Omental fat pad (tissue), 4 donors: ENCODE results near the gene TLCD4. TPM values are rescaled to one million over a fixed set of nuclear protein-coding genes. Genes with fewer than 3 reads are reported as not detected.

ENCODE experiments used
- ATAC-seq: fragments of 150-250 bp; one replicate; pipeline ENCODE4 v1.9.1; 2016; ENCODE audit warnings: mild to moderate bottlenecking, moderate library complexity; ENCODE audit not compliant: low FRiP score
- DNase-seq: peaks from one replicate; pipeline ENCODE4 v3.0.0-alpha.2; 2019; ENCODE audit warnings: low spot score
- total RNA-seq, 4 donors: library from RNA; depleted of rRNA; stranded (reverse); fragments of >200 nt; gene quantifications; one replicate each; pipeline ENCODE4 v1.1.0, GENCODE V29; 2016
- TF ChIP-seq, protein P1 (sequence below), 3 donors: fragments of 450-650 bp; IDR thresholded peaks; one replicate each; pipeline ENCODE4 v1.5.1; 2016 to 2017; ENCODE audit warnings: antibody characterized with exemption in 3 of 3, mild to moderate bottlenecking in 3 of 3, moderate library complexity in 2 of 3

Gene TLCD4
- total RNA-seq, 4 donors from 2014 or later = 3.7 to 18.5 (median 6.1) TPM

GRCh38 chr1:95095833-95096217, 21.3 kb upstream of the TLCD4 start:
- ATAC-seq = no peak
- TF ChIP-seq, protein P1, sequence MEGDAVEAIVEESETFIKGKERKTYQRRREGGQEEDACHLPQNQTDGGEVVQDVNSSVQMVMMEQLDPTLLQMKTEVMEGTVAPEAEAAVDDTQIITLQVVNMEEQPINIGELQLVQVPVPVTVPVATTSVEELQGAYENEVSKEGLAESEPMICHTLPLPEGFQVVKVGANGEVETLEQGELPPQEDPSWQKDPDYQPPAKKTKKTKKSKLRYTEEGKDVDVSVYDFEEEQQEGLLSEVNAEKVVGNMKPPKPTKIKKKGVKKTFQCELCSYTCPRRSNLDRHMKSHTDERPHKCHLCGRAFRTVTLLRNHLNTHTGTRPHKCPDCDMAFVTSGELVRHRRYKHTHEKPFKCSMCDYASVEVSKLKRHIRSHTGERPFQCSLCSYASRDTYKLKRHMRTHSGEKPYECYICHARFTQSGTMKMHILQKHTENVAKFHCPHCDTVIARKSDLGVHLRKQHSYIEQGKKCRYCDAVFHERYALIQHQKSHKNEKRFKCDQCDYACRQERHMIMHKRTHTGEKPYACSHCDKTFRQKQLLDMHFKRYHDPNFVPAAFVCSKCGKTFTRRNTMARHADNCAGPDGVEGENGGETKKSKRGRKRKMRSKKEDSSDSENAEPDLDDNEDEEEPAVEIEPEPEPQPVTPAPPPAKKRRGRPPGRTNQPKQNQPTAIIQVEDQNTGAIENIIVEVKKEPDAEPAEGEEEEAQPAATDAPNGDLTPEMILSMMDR (IDR thresholded peaks at IDR 0.05) = no peak
- no peak for DNase-seq

GRCh38 chr1:95096218-95096841, 20.8 kb upstream of the TLCD4 start:
- DNase-seq (no peak), ATAC-seq (peak; percentile 70)
- TF ChIP-seq, protein P1 (IDR thresholded peaks at IDR 0.05) = no peak

GRCh38 chr1:95097426-95097825, 19.7 kb upstream of the TLCD4 start:
- DNase-seq (no peak), ATAC-seq (no peak)
- TF ChIP-seq, protein P1 (IDR thresholded peaks at IDR 0.05) = no peak

DNA sequence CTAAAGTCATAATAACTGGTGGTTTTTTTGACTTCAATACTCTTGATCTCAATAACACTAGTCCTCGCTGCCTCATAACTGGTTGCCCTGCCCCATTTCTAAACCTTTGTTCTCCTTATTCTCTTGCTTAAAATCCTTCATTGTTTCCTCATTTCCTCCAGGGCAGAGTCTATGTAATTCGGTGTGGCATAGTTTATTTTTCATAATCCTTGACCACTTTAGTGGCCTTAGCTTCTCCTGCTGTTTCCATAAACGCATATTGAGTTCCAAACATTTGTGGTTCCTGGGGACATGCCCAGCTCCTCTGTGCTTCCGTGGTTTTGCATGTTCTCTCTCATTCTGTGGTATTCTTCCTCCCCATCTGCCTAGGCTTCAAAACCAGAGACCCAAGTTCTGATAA, 19.0 kb upstream of the TLCD4 start:
- ATAC-seq (no peak), DNase-seq (no peak)

DNA sequence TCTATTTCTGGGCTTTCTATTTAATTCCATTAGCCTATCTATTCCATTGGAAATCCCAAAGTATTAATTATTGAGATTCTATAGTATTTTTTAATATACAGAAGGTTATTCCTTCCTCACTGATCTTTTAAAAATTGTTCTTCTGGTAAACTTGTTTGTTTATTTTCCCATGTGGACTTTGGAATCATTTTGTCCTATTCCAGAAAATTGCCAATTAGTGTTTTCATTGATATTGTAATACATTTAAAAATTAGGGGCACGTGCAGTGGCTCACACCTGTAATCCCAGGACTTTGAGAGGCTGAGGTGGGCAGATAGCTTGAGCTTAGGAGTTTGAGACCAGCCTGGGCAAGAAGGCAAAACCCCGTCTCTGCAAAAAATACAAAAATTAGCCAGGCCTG, 8.4 kb upstream of the TLCD4 start:
- DNase-seq (no peak), ATAC-seq (no peak)
- TF ChIP-seq, protein P1 (IDR thresholded peaks at IDR 0.05) = no peak

More for the DNA sequence above, 19.0 kb upstream of the TLCD4 start:
- TF ChIP-seq, protein P1 (IDR thresholded peaks at IDR 0.05) = no peak

GRCh38 chr1:95111014-95111413, 6.1 kb upstream of the TLCD4 start:
- DNase-seq (no peak), ATAC-seq (no peak)
- TF ChIP-seq, protein P1 (IDR thresholded peaks at IDR 0.05) = no peak

GRCh38 chr1:95113684-95114083, 3.5 kb upstream of the TLCD4 start:
- TF ChIP-seq, protein P1 (IDR thresholded peaks at IDR 0.05) = no peak
- DNase-seq (no peak), ATAC-seq (no peak)
